ENCODE measurements around the gene ATP13A3. TPM values are rescaled to one million over a fixed set of nuclear protein-coding genes. Genes with fewer than 3 reads are reported as not detected.

The ATP13A3 gene
- total and polyA plus RNA-seq, 10 of the 15 experiments (the other 5 are each of a cell fraction or from before 2014, with no cell fraction given): 14.0 to 108 (median 69.5) TPM

- TF ChIP-seq RBBP5 (conservative IDR thresholded peaks at IDR 0.05): no peak
- no peak for TF ChIP-seq ZBTB40 (IDR thresholded peaks at IDR 0.05; ENCODE audit: borderline replicate concordance)
- TF ChIP-seq DPF2 (IDR thresholded peaks at IDR 0.05): no peak
- no peak for TF ChIP-seq RAD21 (IDR thresholded peaks at IDR 0.05; ENCODE audit: insufficient read depth, low read depth, low read length)
These were observed 35.8 kb upstream of the ATP13A3 start (continued) for GRCh38 chr3:194522579-194523046.

GRCh38 chr3:194521510-194522260 is 34.9 kb upstream of the ATP13A3 start:
- Histone ChIP-seq H3K4me1 (ENCODE audit: control insufficient read depth, insufficient read depth, low read length) (peaks cover 16% of the 10 kb centered on the region; the same call in 1 of the 2 replicates), H3K9me3 (replicated peaks; ENCODE audit: control insufficient read depth, insufficient read depth, low read length) (peaks cover 13% of the 10 kb centered on the region), H3K4me2 (ENCODE audit: control insufficient read depth, insufficient read depth) (no peak overlapping the region), H3K36me3 (ENCODE audit: control insufficient read depth in 2 of 2, insufficient read depth in 2 of 2, low read length in 1 of 2) (no peaks in the 10 kb centered on the region), H3K4me3 (0 out of 2 replicates have a peak overlapping the region, but pooled peaks have one; percentile 3), H2AFZ (ENCODE audit: control insufficient read depth, low read depth, low read length) (no peak overlapping the region), H3K27ac (ENCODE audit: control insufficient read depth, insufficient read depth) (no peak overlapping the region), H3K27me3 (replicated peaks in 1 of 2; ENCODE audit: control insufficient read depth in 2 of 2, insufficient read depth in 2 of 2, low read length in 1 of 2) (no peaks in the 10 kb centered on the region), H3K79me2 (ENCODE audit: control insufficient read depth, insufficient read depth, low read length) (no peaks in the 10 kb centered on the region), H3K9ac (ENCODE audit: control insufficient read depth, insufficient read depth, low read length) (no peak overlapping the region), H4K20me1 (ENCODE audit: control insufficient read depth, insufficient read depth) (no peaks in the 10 kb centered on the region)
- FAIRE-seq (no peak), ATAC-seq (no peak), DNase-seq (ENCODE audit: low read depth, low spot score) (no peak)
- BruUV-seq (replicated peaks): no TSS peak
- 97% methylated on average over 2 of the region's 2 CpGs for WGBS (ENCODE audit: insufficient coverage, insufficient replicate concordance, low lambda C conversion rate, missing lambda C conversion rate)
- CTCF ChIA-PET: interaction anchor here (1.0 kb wide), 1 partner anchor 178 kb away, joined by 4 read pairs; no protein-coding TSS in a partner anchor
- SMC1A ChIA-PET (ENCODE audit: uncharacterized antibody, unreplicated experiment): interaction anchor here (0.7 kb wide), 2 partner anchors 11 to 34 kb away, joined by 3 to 4 read pairs; no protein-coding TSS in a partner anchor
- TF ChIP-seq HDAC2 (IDR thresholded peaks at IDR 0.05) (no peak), ZBTB4 (CRISPR knock-in tag; IDR thresholded peaks at IDR 0.05) (no peak), PBX3 (IDR thresholded peaks at IDR 0.05; ENCODE audit: insufficient replicate concordance, low read depth, low read length) (no peak)
- RAD21 ChIA-PET (ENCODE audit: unreplicated experiment): interaction anchor here (1.1 kb wide), 1 partner anchor 36 kb away, joined by 4 read pairs; no protein-coding TSS in a partner anchor
- POLR2A ChIA-PET: interaction anchor here (1.6 kb wide), 1 partner anchor 36 kb away, joined by 3 read pairs; no protein-coding TSS in a partner anchor
- in situ Hi-C loops (cut with MboI) (no loop called here), intact Hi-C loops (cut with micrococcal nuclease; ENCODE audit: unreplicated experiment) (no loop called here)
